ENCODE measurements around the gene CELF4.

GRCh38 chr18:37509600-37509999 lies 56.0 kb downstream of the CELF4 start:
- TF ChIP-seq POLR2AphosphoS5 (IDR thresholded peaks at IDR 0.05): no peak
- TF ChIP-seq POLR2A (IDR thresholded peaks at IDR 0.05): no peak

Measured in spleen (tissue), 3 donors.